RWPE2 (cell line): ENCODE data around the gene RAB11FIP5.

Experiments used
- ATAC-seq: fragments of 200-7000 bp; cut with Tn5 transposase; 3 replicates; pipeline ENCODE4 v1.9.1; 2021; ENCODE audit warnings: low read depth
- DNase-seq: peaks from one replicate; pipeline ENCODE4 v3.0.0-alpha.2; 2020; ENCODE audit warnings: low spot score
- H3K27ac ChIP-seq: fragments of 450-650 bp; 2 replicates; pipeline ENCODE4 v1.5.1; 2017; ENCODE audit warnings: mild to moderate bottlenecking; ENCODE audit not compliant: poor library complexity, severe bottlenecking
- H3K27me3 ChIP-seq: fragments of 250-450 bp; sonication (Bioruptor Pico); 2 replicates; pipeline ENCODE4 v1.5.1; 2021; ENCODE audit warnings: mild to moderate bottlenecking, moderate library complexity; ENCODE audit not compliant: insufficient read depth, poor library complexity, severe bottlenecking
- H3K36me3 ChIP-seq: fragments of 250-450 bp; sonication (Bioruptor Pico); 2 replicates; pipeline ENCODE4 v1.5.1; 2020; ENCODE audit warnings: low read depth, mild to moderate bottlenecking, moderate library complexity
- H3K4me1 ChIP-seq: fragments of 250-450 bp; sonication (Bioruptor Pico); 2 replicates; pipeline ENCODE4 v1.5.1; 2021; ENCODE audit warnings: mild to moderate bottlenecking, moderate library complexity; ENCODE audit not compliant: insufficient read depth, poor library complexity, severe bottlenecking
- H3K4me3 ChIP-seq: fragments of 250-450 bp; sonication (Bioruptor Pico); 2 replicates; pipeline ENCODE4 v1.5.1; 2021; ENCODE audit warnings: mild to moderate bottlenecking, moderate library complexity; ENCODE audit not compliant: severe bottlenecking
- H3K9me3 ChIP-seq: fragments of 250-450 bp; sonication (Bioruptor Pico); 2 replicates; pipeline ENCODE4 v1.5.1; 2021; ENCODE audit warnings: mild to moderate bottlenecking, moderate library complexity; ENCODE audit not compliant: severe bottlenecking
- TF ChIP-seq, protein P1 (sequence below): fragments of 450-650 bp; IDR thresholded peaks from one replicate; pipeline ENCODE4 v1.5.1; 2017; ENCODE audit warnings: mild to moderate bottlenecking, moderate library complexity; ENCODE audit not compliant: poor library complexity, severe bottlenecking

The RAB11FIP5 gene

DNA sequence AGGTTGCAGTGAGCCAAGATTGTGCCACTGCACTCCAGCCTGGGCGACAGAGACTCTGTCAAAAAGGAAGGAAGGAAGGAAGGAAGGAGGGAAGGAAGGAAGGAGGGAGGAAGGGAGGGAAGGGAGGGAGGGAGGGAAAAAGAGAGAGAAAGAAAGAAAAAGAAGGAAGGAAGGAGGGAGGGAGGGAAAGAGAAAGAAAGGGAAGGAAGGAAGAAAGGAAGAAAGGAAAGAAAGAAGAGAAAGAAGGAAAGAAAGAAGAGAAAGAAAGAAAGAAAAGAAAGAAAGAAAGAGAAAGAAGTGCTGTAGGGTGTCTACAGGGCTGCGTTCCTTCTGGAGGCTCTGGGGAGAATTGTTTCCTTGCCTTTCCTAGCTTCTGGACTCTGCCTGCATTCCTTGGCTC is 22.5 kb upstream of the RAB11FIP5 start:
- TF ChIP-seq, protein P1, sequence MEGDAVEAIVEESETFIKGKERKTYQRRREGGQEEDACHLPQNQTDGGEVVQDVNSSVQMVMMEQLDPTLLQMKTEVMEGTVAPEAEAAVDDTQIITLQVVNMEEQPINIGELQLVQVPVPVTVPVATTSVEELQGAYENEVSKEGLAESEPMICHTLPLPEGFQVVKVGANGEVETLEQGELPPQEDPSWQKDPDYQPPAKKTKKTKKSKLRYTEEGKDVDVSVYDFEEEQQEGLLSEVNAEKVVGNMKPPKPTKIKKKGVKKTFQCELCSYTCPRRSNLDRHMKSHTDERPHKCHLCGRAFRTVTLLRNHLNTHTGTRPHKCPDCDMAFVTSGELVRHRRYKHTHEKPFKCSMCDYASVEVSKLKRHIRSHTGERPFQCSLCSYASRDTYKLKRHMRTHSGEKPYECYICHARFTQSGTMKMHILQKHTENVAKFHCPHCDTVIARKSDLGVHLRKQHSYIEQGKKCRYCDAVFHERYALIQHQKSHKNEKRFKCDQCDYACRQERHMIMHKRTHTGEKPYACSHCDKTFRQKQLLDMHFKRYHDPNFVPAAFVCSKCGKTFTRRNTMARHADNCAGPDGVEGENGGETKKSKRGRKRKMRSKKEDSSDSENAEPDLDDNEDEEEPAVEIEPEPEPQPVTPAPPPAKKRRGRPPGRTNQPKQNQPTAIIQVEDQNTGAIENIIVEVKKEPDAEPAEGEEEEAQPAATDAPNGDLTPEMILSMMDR: no peak
- no peaks in the 10 kb centered on the region for H3K27me3 ChIP-seq

DNA sequence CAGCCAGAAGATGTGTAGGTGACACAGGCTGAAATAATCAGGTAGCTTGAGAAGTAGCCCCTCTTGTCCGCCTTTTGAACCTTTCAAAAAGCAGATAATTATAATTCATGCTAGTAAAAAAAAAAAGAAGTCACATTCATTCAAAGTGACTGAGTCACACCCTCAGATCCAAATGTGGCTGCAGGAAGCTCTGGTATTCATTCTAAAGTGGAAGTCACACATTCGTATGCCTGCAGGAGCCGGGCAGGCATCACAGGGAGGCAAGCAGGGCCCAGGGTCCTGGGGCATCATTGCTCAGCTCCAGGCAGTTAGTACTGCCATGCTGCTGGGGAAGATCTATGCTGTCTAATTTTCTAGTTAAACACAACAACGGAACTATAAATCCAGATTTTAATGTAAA is 21.7 kb upstream of the RAB11FIP5 start:
- ATAC-seq (no peak), DNase-seq (no peak)
- Histone ChIP-seq H3K4me1 (no peaks in the 10 kb centered on the region), H3K27ac (no peak overlapping the region), H3K4me3 (no peak overlapping the region), H3K9me3 (no peaks in the 10 kb centered on the region), H3K36me3 (no peaks in the 10 kb centered on the region), H3K27me3 (no peaks in the 10 kb centered on the region)
- TF ChIP-seq, protein P1: no peak

More for the DNA sequence above, 22.5 kb upstream of the RAB11FIP5 start:
- no peak overlapping the region for H3K27ac ChIP-seq
- no peak for ATAC-seq
- H3K4me3 ChIP-seq: no peak overlapping the region
- DNase-seq: no peak
- H3K4me1 ChIP-seq: no peaks in the 10 kb centered on the region
- H3K36me3 ChIP-seq: no peaks in the 10 kb centered on the region
- no peaks in the 10 kb centered on the region for H3K9me3 ChIP-seq

DNA sequence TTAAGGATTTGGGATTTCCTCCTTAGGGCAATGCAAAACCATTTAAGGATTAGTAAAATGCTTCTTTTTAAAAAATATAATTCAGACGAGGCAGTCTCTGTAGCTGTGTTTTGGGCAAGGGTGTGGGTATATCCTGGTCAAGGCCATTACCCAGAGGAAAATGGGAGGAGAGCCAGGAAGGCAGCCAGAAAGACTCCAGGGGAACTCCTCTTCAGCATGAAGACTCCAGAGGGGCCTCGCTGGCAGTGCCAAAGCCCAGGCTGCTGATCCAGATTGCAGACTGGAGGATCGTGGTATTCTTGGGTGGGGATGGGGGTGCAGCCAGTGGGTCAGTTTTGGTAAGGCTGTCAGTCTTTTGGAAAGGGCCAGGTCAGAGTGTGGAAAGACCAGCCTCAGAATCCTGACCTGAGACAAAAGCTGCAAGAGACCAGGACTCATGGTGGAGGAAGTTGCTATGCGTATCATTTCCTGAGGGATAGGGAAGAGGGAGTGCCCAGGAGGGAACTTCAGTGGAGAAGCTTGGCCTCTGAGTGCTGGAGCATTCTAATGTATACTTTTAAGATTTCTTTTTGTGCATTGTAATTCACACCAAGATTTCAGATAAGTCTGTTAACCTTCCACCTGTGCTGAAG is 20.9 kb upstream of the RAB11FIP5 start:
- ATAC-seq (no peak), DNase-seq (no peak)
- H3K27me3 ChIP-seq: no peaks in the 10 kb centered on the region
- no peaks in the 10 kb centered on the region for H3K36me3 ChIP-seq
- H3K9me3 ChIP-seq: no peaks in the 10 kb centered on the region
- H3K4me1 ChIP-seq: no peaks in the 10 kb centered on the region
- TF ChIP-seq, protein P1: no peak
- no peak overlapping the region for H3K4me3 ChIP-seq
- no peak overlapping the region for H3K27ac ChIP-seq

DNA sequence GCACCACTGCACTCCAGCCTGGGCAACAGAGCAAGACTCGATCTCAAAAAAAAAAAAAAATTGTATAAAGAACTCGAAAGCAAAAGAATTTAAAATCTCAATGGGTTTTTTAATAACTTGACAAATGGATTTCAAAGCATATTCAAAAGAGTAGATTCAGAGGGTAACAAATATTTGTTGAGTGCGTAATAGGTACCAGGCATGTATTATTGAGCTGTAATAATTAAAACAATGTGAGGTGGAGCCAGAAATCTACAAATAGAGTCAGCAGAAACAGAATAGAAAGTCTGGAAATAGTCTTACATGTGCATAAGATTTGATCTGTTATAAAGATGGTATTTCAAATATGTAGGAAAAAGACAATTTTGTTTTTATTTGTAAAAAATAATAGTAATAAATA is 19.1 kb upstream of the RAB11FIP5 start:
- Histone ChIP-seq H3K27ac (no peak overlapping the region), H3K36me3 (no peaks in the 10 kb centered on the region), H3K4me3 (no peak overlapping the region), H3K27me3 (no peaks in the 10 kb centered on the region), H3K4me1 (no peaks in the 10 kb centered on the region), H3K9me3 (no peaks in the 10 kb centered on the region)
- no peak for ATAC-seq
- TF ChIP-seq, protein P1: no peak
- no peak for DNase-seq

DNA sequence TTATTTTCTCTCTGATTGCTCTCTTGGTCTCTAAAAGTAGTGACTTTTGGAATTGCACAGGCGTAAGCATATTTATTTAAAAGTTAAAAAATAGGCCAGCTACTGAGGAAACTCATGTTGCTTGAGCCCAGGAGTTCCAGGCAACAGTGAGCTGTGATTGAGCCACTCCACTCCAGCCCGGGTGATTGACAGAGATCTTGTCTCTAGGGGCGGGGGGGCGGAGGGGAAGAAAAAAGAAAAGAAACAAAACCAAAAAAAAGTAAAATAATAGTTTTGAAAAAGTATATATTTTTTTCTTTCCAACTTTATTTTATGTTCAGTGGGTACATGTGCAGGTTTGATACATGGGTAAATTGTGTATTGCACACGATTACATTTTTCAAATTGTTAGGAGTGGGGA is 18.0 kb upstream of the RAB11FIP5 start:
- H3K27ac ChIP-seq: no peak overlapping the region
- no peaks in the 10 kb centered on the region for H3K27me3 ChIP-seq
- H3K4me3 ChIP-seq: no peak overlapping the region
- ATAC-seq (no peak), DNase-seq (no peak)
- H3K9me3 ChIP-seq: no peaks in the 10 kb centered on the region
- H3K4me1 ChIP-seq: no peaks in the 10 kb centered on the region
- H3K36me3 ChIP-seq: no peaks in the 10 kb centered on the region
- TF ChIP-seq, protein P1: no peak
